GM12875 (cell line): ENCODE results near the gene WNT1.

Experiments
- H3K4me3 ChIP-seq: one replicate; pipeline ENCODE4 v1.5.1; 2011; ENCODE audit warnings: low read depth, low read length, control low read depth
- CTCF ChIP-seq: IDR thresholded peaks from 2 replicates; pipeline ENCODE4 v1.5.1; 2011; ENCODE audit warnings: low read depth, mild to moderate bottlenecking, control low read depth, inconsistent platforms, low read length, moderate library complexity, borderline replicate concordance; ENCODE audit not compliant: insufficient read depth

WNT1 gene

GRCh38 chr12:48960834-48961233, 17.3 kb upstream of the WNT1 start:
- no peak overlapping the region for H3K4me3 ChIP-seq
- no peak for TF ChIP-seq CTCF

- TF ChIP-seq CTCF = no peak
- H3K4me3 ChIP-seq = no peak overlapping the region
Observed at GRCh38 chr12:48961331-48961730, 16.8 kb upstream of the WNT1 start.

GRCh38 chr12:48961801-48962200, 16.3 kb upstream of the WNT1 start:
- H3K4me3 ChIP-seq = no peak overlapping the region
- TF ChIP-seq CTCF = no peak

- H3K4me3 ChIP-seq = no peak overlapping the region
- no peak for TF ChIP-seq CTCF
Observed at GRCh38 chr12:48965298-48965838, 12.8 kb upstream of the WNT1 start.

GRCh38 chr12:48966177-48966895, 11.8 kb upstream of the WNT1 start:
- no peak overlapping the region for H3K4me3 ChIP-seq
- no peak for TF ChIP-seq CTCF

GRCh38 chr12:48967991-48968390, 10.1 kb upstream of the WNT1 start:
- no peak overlapping the region for H3K4me3 ChIP-seq
- TF ChIP-seq CTCF = no peak

- no peak overlapping the region for H3K4me3 ChIP-seq
- TF ChIP-seq CTCF = no peak
Observed at GRCh38 chr12:48968467-48968866, 9.7 kb upstream of the WNT1 start.
